Esophagus muscularis mucosa (tissue), 4 donors: ENCODE results near the gene STK36. TPM values are rescaled to one million over a fixed set of nuclear protein-coding genes. Genes with fewer than 3 reads are reported as not detected.
A peak's percentile ranks its signal among the peaks of the same experiment; 100 is the strongest.

Experiments
- DNase-seq: peaks from one replicate; pipeline ENCODE4 v3.0.0-alpha.2; 2017; ENCODE audit errors: extremely low spot score
- H3K27ac ChIP-seq, 4 donors: fragments of 200-600 bp; sonication (generic); replicated peaks in 1 of 4; 1 replicate in 3 of 4; 2 replicates in 1 of 4; pipeline ENCODE4 v1.5.1; 2016 to 2019; ENCODE audit warnings: mild to moderate bottlenecking in 1 of 4
- H3K27me3 ChIP-seq, 4 donors: fragments of 200-600 bp; sonication (generic); one replicate each; pipeline versions ENCODE4 v1.5.1 to v1.6.0; 2016 to 2019
- H3K36me3 ChIP-seq, 4 donors: fragments of 200-600 bp; sonication (generic); one replicate each; pipeline ENCODE4 v1.5.1; 2016 to 2019
- H3K4me1 ChIP-seq, 4 donors: fragments of 200-600 bp; sonication (generic); one replicate each; pipeline ENCODE4 v1.5.1; 2016 to 2019
- H3K4me3 ChIP-seq, 4 donors: fragments of 200-600 bp; sonication (generic); 1 replicate in 2 of 4; 2 replicates in 2 of 4; pipeline ENCODE4 v1.5.1; 2016 to 2019; ENCODE audit warnings: mild to moderate bottlenecking in 4 of 4, moderate library complexity in 1 of 4
- H3K9me3 ChIP-seq, 4 donors: fragments of 200-600 bp; sonication (generic); 1 replicate in 3 of 4; 2 replicates in 1 of 4; pipeline ENCODE4 v1.5.1; 2016 to 2019
- EP300 ChIP-seq: sonication (generic); formaldehyde crosslinking; IDR thresholded peaks from one replicate; pipeline ENCODE4 v1.6.1; 2017; ENCODE audit warnings: antibody characterized with exemption
- POLR2A ChIP-seq: fragments of 450-650 bp; IDR thresholded peaks from one replicate; pipeline ENCODE4 v1.6.1; 2017; ENCODE audit warnings: antibody characterized with exemption, moderate library complexity, mild to moderate bottlenecking, low read depth
- POLR2AphosphoS5 ChIP-seq, 2 donors: sonication (generic); formaldehyde crosslinking; IDR thresholded peaks; one replicate each; pipeline ENCODE4 v1.6.1; 2017; ENCODE audit warnings: antibody characterized with exemption in 2 of 2
- WGBS: methylation state at CpG from one replicate; pipeline ENCODE4 v1.1.5; 2018; 5-methylcytosine and 5-hydroxymethylcytosine counted together
- intact Hi-C: fragments of 100-400 bp; cut with DNase I; formaldehyde crosslinking; loops from one replicate; pipeline ENCODE4 v1.15.1; 2023
- total RNA-seq, 4 donors: library from RNA; depleted of rRNA; stranded (reverse); fragments of >200 nt; gene quantifications; one replicate each; pipeline versions ENCODE4 v1.1.0 to v1.2.1, GENCODE V29; 2016
- TF ChIP-seq, protein P1 (sequence below), 3 experiments: fragments of 200-600 bp in 2 of 3; fragments of 450-650 bp in 1 of 3; sonication (generic) in 2 of 3; IDR thresholded peaks; one replicate each; pipeline ENCODE4 v1.5.1; 2017 to 2019; ENCODE audit warnings: antibody characterized with exemption in 3 of 3, mild to moderate bottlenecking in 2 of 3, moderate library complexity in 1 of 3

The STK36 gene
- total RNA-seq, 4 donors from 2014 or later, result 12.1 to 19.1 (median 14.8) TPM

DNA sequence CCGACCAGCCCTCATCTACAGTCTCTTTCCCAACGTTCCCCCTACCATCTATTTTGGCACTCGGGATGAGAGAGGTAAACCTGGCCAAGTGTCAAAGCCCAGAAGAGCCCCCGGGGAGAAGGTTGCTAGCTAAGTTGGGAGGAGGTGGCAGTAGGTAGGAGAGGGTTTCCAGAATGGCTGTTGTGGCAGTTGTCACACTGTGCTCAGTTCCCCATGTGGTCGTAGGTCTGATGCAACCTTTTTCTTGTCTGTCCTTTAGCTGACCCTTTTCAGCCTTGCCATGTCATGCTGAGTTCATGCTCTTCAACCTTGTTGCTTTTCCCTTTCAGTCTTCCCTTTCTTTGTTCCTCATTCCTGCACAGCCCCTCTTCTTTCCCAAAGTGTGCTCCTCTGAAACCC, 73.3 kb downstream of the STK36 start:
- Histone ChIP-seq H3K4me1 (peaks cover 0 to 15% (median 5%) of the 10 kb centered on the region in 4 donors), H3K27me3 (no peaks in the 10 kb centered on the region), H3K9me3 (no peaks in the 10 kb centered on the region), H3K36me3 (peaks cover 41 to 72% (median 62%) of the 10 kb centered on the region in 4 donors), H3K4me3 (no peak overlapping the region), H3K27ac (peak overlapping the region in 3 of 4 donors; percentile 3 to 57 (median 32))
- TF ChIP-seq POLR2AphosphoS5 (IDR thresholded peaks at IDR 0.05) (no peak), EP300 (no peak), POLR2A (no peak)
- TF ChIP-seq, protein P1, sequence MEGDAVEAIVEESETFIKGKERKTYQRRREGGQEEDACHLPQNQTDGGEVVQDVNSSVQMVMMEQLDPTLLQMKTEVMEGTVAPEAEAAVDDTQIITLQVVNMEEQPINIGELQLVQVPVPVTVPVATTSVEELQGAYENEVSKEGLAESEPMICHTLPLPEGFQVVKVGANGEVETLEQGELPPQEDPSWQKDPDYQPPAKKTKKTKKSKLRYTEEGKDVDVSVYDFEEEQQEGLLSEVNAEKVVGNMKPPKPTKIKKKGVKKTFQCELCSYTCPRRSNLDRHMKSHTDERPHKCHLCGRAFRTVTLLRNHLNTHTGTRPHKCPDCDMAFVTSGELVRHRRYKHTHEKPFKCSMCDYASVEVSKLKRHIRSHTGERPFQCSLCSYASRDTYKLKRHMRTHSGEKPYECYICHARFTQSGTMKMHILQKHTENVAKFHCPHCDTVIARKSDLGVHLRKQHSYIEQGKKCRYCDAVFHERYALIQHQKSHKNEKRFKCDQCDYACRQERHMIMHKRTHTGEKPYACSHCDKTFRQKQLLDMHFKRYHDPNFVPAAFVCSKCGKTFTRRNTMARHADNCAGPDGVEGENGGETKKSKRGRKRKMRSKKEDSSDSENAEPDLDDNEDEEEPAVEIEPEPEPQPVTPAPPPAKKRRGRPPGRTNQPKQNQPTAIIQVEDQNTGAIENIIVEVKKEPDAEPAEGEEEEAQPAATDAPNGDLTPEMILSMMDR (IDR thresholded peaks at IDR 0.05), result no peak
- no peak for DNase-seq
- intact Hi-C loops, result no loop called here
- WGBS, result 79% methylated on average over 5 of the region's 5 CpGs

DNA sequence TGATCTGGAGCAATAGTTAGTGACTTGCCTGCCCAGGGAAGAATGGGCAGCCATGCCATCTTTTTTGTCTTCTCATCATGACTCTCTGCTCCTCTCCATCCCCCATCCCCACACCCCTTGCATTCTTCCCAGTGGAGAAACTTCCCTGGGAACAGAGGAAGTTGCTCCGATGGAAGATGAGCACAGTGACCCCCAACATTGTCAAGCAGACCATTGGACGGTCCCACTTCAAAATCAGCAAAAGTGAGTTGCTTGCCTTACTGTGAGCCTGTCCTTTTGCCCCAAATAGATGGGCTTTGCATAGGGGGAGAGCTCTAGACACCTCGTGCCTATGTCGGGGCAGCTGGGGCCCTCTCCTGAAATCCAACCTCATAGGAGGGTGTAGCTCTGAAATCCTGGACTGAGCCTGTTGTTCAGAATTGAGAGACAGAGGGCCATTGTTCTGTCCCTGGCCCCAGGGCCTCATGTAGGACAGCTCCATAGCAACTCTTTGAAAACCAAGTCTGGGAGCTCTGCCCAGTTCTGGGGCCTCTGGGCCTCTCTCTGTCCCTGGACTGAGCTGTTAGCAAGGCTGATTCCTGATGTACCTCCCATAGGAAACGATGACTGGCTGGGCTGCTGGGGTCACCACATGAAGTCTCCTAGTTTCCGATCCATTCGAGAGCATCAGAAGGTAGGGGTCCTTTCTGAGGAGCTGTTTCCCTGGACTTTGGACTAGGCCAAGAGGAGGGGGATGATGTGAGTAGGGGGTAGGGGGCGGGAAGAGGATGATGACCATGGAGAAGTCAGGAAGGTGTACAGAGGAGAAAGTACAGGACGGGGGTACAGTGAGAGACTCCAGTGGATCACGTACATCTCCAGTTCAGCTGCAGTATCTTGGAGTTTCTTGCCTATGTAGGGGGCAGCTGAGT, 73.9 kb downstream of the STK36 start:
- Histone ChIP-seq H3K27ac (peak overlapping the region; percentile 3 to 57 (median 40)), H3K36me3 (peaks cover 35 to 72% (median 62%) of the 10 kb centered on the region in 4 donors), H3K4me1 (peaks cover 0 to 15% (median 5%) of the 10 kb centered on the region in 4 donors), H3K9me3 (no peaks in the 10 kb centered on the region), H3K27me3 (no peaks in the 10 kb centered on the region), H3K4me3 (no peak overlapping the region)
- WGBS, result 85% methylated on average over 9 of the region's 10 CpGs
- TF ChIP-seq EP300 (no peak), POLR2A (no peak), POLR2AphosphoS5 (IDR thresholded peaks at IDR 0.05) (no peak)
- TF ChIP-seq, protein P1 (IDR thresholded peaks at IDR 0.05), result no peak
- DNase-seq, result no peak
- intact Hi-C loops, result no loop called here

DNA sequence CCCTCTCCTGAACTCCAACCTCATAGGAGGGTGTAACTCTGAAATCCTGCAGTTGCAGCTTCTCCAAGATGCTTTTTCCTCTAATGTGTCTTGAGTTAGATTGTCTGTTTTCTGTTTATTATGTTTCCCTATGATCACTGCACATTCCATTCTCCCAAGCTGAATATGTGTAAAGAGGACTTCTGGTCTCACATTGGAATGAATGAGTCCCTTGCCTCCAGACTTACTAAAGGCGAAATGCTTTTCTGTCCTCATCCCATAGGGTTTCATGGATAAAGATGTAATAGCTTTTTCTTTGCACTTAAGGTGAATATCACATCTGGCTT, 74.5 kb downstream of the STK36 start:
- peaks cover 33 to 71% (median 62%) of the 10 kb centered on the region in 4 donors for H3K36me3 ChIP-seq
- 95% methylated on average over 1 of the region's 1 CpG for WGBS
- peaks cover 0 to 15% (median 5%) of the 10 kb centered on the region in 4 donors for H3K4me1 ChIP-seq
- peak overlapping the region in 3 of 4 donors; percentile 31 to 57 (median 50) for H3K27ac ChIP-seq
- no peak overlapping the region for H3K4me3 ChIP-seq
- intact Hi-C loops, result no loop called here
- H3K9me3 ChIP-seq, result no peaks in the 10 kb centered on the region
- no peaks in the 10 kb centered on the region for H3K27me3 ChIP-seq
- TF ChIP-seq POLR2A (no peak), POLR2AphosphoS5 (IDR thresholded peaks at IDR 0.05) (no peak), EP300 (no peak)
- TF ChIP-seq, protein P1 (IDR thresholded peaks at IDR 0.05), result no peak
- DNase-seq, result no peak

DNA sequence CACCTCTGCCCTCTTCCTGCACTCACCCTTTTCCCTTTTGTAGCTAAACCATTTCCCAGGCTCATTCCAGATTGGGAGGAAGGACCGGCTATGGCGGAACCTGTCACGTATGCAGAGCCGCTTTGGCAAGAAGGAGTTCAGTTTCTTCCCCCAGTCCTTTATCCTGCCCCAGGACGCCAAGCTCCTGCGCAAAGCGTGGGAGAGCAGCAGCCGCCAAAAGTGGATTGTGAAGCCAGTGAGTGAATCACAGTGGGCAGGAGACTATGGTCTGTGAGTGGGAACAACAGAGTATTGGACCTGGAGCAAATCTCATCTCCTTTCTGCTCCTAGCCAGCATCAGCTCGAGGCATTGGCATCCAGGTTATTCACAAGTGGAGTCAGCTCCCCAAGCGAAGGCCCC, 75.1 kb downstream of the STK36 start:
- peak overlapping the region in 1 of 4 donors; percentile 57 for H3K27ac ChIP-seq
- no peak overlapping the region for H3K4me3 ChIP-seq

More for the DNA sequence above, 75.1 kb downstream of the STK36 start:
- intact Hi-C loops, result no loop called here
- peaks cover 33 to 71% (median 65%) of the 10 kb centered on the region in 4 donors for H3K36me3 ChIP-seq
- no peaks in the 10 kb centered on the region for H3K27me3 ChIP-seq
- no peaks in the 10 kb centered on the region for H3K9me3 ChIP-seq
- 96% methylated on average over 10 of the region's 10 CpGs for whole genome bisulfite sequencing
- H3K4me1 ChIP-seq, result peaks cover 0 to 15% (median 5%) of the 10 kb centered on the region in 4 donors
- TF ChIP-seq POLR2AphosphoS5 (IDR thresholded peaks at IDR 0.05) (no peak), POLR2A (no peak), EP300 (no peak)
- TF ChIP-seq, protein P1 (IDR thresholded peaks at IDR 0.05), result no peak
- no peak for DNase-seq
